Measurements from ENCODE around the gene EYS. TPM values are rescaled to one million over a fixed set of nuclear protein-coding genes. Genes with fewer than 3 reads are reported as not detected.

The EYS gene
- total RNA-seq, 1 donor from 2014 or later: 0.08 TPM

DNA sequence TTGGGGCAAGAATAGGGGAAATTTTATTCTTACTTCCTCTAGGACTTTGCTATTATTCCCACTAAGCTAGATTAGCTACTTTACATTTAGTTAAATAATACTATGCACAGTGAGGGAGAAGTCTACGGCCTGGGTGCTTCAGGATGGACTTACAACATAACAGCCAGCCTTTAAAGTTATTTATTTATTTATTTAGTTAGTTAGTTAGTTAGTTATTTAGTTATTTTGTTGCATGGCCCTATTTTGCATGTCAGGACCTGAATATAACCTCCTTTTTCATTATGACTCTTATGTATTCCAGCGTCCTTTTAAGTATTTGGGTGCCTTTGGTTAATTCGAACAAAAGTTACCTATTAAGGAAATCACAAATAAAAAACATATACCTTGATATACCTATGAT lies 238.7 kb downstream of the EYS start:
- no peak overlapping the region for H3K4me3 ChIP-seq
- intact Hi-C loops (cut with micrococcal nuclease): no loop called here
- H3K36me3 ChIP-seq: no peaks in the 10 kb centered on the region
- no peaks in the 10 kb centered on the region for H3K27me3 ChIP-seq (ENCODE audit: low read depth)
- DNase-seq: no peak
- no peaks in the 10 kb centered on the region for H3K4me1 ChIP-seq
- H3K9me3 ChIP-seq (replicated peaks): no peaks in the 10 kb centered on the region
- TF ChIP-seq, protein P1, sequence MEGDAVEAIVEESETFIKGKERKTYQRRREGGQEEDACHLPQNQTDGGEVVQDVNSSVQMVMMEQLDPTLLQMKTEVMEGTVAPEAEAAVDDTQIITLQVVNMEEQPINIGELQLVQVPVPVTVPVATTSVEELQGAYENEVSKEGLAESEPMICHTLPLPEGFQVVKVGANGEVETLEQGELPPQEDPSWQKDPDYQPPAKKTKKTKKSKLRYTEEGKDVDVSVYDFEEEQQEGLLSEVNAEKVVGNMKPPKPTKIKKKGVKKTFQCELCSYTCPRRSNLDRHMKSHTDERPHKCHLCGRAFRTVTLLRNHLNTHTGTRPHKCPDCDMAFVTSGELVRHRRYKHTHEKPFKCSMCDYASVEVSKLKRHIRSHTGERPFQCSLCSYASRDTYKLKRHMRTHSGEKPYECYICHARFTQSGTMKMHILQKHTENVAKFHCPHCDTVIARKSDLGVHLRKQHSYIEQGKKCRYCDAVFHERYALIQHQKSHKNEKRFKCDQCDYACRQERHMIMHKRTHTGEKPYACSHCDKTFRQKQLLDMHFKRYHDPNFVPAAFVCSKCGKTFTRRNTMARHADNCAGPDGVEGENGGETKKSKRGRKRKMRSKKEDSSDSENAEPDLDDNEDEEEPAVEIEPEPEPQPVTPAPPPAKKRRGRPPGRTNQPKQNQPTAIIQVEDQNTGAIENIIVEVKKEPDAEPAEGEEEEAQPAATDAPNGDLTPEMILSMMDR (IDR thresholded peaks at IDR 0.05; ENCODE audit: borderline replicate concordance): no peak
- no peak overlapping the region for H3K27ac ChIP-seq (replicated peaks)

DNA sequence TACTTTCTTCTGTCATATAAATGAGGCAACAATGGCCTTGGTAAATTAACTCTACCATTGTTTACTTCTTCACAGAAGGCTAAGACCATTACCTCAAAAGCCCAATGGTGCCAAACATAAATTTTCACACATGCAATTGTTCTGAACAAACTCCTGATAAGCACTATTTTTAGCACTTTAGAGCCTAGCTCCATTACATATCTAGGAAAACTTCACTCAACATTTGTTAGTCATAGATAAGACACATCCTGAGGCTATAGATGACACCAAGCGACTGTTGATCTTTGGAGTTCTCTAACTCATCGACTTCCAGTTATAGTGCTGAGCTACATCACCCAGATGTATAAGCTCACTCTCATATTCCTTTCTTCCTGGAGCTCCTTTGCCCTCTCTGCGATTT lies 245.9 kb downstream of the EYS start:
- H3K36me3 ChIP-seq: no peaks in the 10 kb centered on the region
- H3K27ac ChIP-seq (replicated peaks): no peak overlapping the region
- DNase-seq: no peak
- no peaks in the 10 kb centered on the region for H3K4me1 ChIP-seq
- H3K4me3 ChIP-seq: no peak overlapping the region
- H3K27me3 ChIP-seq (ENCODE audit: low read depth): no peaks in the 10 kb centered on the region
- TF ChIP-seq, protein P1 (IDR thresholded peaks at IDR 0.05; ENCODE audit: borderline replicate concordance): no peak
- no peaks in the 10 kb centered on the region for H3K9me3 ChIP-seq (replicated peaks)
- intact Hi-C loops (cut with micrococcal nuclease): no loop called here

DNA sequence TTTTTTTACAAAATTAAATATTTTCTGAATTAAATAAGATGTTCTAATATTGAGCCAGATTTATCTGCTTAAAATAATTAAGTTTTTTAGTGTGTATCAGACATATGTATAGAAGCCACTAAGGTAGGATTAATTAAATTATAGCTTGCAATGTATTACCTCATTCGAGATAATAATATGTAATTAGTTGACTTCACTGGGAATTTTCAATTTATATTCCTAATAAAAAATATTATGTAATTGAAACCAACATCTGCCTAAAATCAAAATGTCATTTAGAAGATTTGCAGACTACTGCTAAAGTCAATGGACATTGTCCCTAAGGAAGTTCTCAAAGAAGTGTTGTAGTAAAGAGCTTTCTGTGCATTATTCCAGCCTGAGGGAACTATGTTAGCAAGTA lies 254.7 kb downstream of the EYS start:
- H3K36me3 ChIP-seq: no peaks in the 10 kb centered on the region
- TF ChIP-seq, protein P1 (IDR thresholded peaks at IDR 0.05; ENCODE audit: borderline replicate concordance): no peak
- H3K27ac ChIP-seq (replicated peaks): no peak overlapping the region
- no peaks in the 10 kb centered on the region for H3K27me3 ChIP-seq (ENCODE audit: low read depth)
- intact Hi-C loops (cut with micrococcal nuclease): no loop called here
- H3K9me3 ChIP-seq (replicated peaks): peaks cover 5% of the 10 kb centered on the region
- no peak overlapping the region for H3K4me3 ChIP-seq
- DNase-seq: no peak
- H3K4me1 ChIP-seq: peaks cover 7% of the 10 kb centered on the region

DNA sequence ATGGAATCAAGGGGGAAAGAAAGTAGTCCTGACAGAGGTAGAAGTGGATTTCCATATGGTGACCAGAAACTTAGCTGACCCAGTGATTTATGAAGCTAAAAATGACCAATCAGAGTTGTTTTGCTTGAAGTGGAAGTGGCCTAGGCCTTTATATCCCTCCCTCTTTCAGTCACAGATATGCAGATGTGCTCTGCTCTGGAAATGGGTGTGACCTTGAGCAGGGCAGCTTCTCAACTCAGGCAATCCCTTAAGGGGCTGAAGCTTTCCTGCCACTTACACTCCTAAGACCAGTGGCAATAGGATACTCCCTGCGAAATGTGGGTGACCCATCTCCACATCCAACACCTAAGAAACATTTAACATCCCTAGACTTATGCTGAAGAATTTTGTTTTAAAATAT lies 256.6 kb downstream of the EYS start:
- Histone ChIP-seq H3K27ac (replicated peaks) (no peak overlapping the region), H3K4me3 (no peak overlapping the region), H3K4me1 (peaks cover 7% of the 10 kb centered on the region), H3K9me3 (replicated peaks) (peaks cover 5% of the 10 kb centered on the region), H3K36me3 (no peaks in the 10 kb centered on the region), H3K27me3 (ENCODE audit: low read depth) (no peaks in the 10 kb centered on the region)
- TF ChIP-seq, protein P1 (IDR thresholded peaks at IDR 0.05; ENCODE audit: borderline replicate concordance): no peak
- no peak for DNase-seq
- intact Hi-C loops (cut with micrococcal nuclease): no loop called here

DNA sequence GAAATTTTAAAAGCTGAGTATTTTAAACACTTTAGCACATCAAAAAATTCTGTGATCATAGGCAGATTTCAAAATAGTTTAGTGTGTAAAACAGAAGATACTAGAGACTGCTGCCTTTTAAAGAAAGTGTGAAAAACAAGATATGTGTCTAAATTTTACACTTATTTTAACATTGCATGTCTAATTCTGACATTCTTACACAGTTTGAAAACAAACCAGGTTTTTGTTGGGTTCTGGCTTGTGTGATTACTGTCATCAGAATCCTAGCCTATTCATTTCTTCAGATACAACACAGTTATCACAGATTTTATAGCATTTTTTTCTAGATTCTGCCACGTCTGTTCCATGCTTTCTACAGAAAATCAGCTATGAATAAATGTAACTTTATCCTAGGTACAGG lies 257.1 kb downstream of the EYS start:
- no peak for DNase-seq
- Histone ChIP-seq H3K27me3 (ENCODE audit: low read depth) (no peaks in the 10 kb centered on the region), H3K27ac (replicated peaks) (no peak overlapping the region), H3K4me3 (no peak overlapping the region), H3K36me3 (no peaks in the 10 kb centered on the region), H3K4me1 (peaks cover 7% of the 10 kb centered on the region), H3K9me3 (replicated peaks) (peaks cover 5% of the 10 kb centered on the region)
- intact Hi-C loops (cut with micrococcal nuclease): no loop called here
- TF ChIP-seq, protein P1 (IDR thresholded peaks at IDR 0.05; ENCODE audit: borderline replicate concordance): no peak

DNA sequence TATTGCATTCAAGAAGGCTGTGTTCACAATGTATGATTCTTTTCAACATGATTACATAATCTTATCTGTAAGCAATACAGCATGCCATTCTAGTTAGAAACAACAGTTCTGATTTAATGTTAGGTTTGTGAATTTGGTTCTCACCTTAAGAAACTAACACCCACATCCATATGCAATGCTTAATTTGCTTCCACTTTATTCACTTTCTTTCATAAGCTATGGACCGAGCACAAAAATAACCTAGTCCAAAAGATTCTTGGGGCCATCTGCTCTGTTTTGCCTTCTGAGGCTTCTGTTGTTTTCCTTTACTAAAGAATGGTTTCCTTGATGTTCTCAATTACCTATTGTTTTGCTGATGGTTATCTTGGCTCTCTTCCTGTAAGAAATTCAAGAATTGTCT lies 258.2 kb downstream of the EYS start:
- no peak overlapping the region for H3K27ac ChIP-seq (replicated peaks)
- no peak overlapping the region for H3K4me3 ChIP-seq
- no peak for DNase-seq
- intact Hi-C loops (cut with micrococcal nuclease): no loop called here
- no peaks in the 10 kb centered on the region for H3K27me3 ChIP-seq (ENCODE audit: low read depth)
- TF ChIP-seq, protein P1 (IDR thresholded peaks at IDR 0.05; ENCODE audit: borderline replicate concordance): no peak
- H3K36me3 ChIP-seq: no peaks in the 10 kb centered on the region
- peaks cover 4% of the 10 kb centered on the region for H3K9me3 ChIP-seq (replicated peaks)
- H3K4me1 ChIP-seq: peaks cover 7% of the 10 kb centered on the region

Data from left ventricle myocardium inferior (tissue), 1 donor.